K562 (cell line): ENCODE results near the gene PLXNA2. TPM values are rescaled to one million over a fixed set of nuclear protein-coding genes. Genes with fewer than 3 reads are reported as not detected.
A peak's percentile ranks its signal among the peaks of the same experiment; 100 is the strongest.

Experiments used
- ARNT ChIP-seq, 2 experiments: fragments of 450-650 bp; IDR thresholded peaks; 2 replicates each; pipeline ENCODE4 v1.6.1; 2016; ENCODE audit warnings: mild to moderate bottlenecking in 1 of 2
- ATF1 ChIP-seq, 2 experiments: fragments of 450-650 bp in 1 of 2; IDR thresholded peaks; 2 replicates each; pipeline ENCODE4 v1.6.1; 2016; ENCODE audit warnings: missing compliant biosample characterization in 1 of 2, missing genetic modification characterization in 1 of 2
- CBFA2T3 ChIP-seq: fragments of 450-650 bp; IDR thresholded peaks from 2 replicates; pipeline ENCODE4 v1.6.1; 2017
- DMBX1 ChIP-seq: fragments of 250-450 bp; sonication (Bioruptor Pico); IDR thresholded peaks from 2 replicates; pipeline ENCODE4 v1.8.0; 2022; ENCODE audit warnings: inconsistent platforms, mild to moderate bottlenecking, moderate library complexity, borderline replicate concordance
- E2F6 ChIP-seq, 2 experiments: IDR thresholded peaks; 2 replicates each; pipeline ENCODE4 v1.6.1; 2011; ENCODE audit warnings: borderline replicate concordance in 1 of 2, control low read depth in 1 of 2, low read depth in 1 of 2, low read length in 1 of 2, mild to moderate bottlenecking in 1 of 2, mixed read lengths in 1 of 2, moderate library complexity in 1 of 2; ENCODE audit not compliant: insufficient read depth in 1 of 2, insufficient read length in 1 of 2, poor library complexity in 1 of 2, severe bottlenecking in 1 of 2; ENCODE audit errors: extremely low read depth in 1 of 2
- ESRRA ChIP-seq: fragments of 450-650 bp; IDR thresholded peaks from 2 replicates; pipeline ENCODE4 v1.6.1; 2014; ENCODE audit warnings: low read depth, mild to moderate bottlenecking, moderate library complexity, borderline replicate concordance
- FIP1L1 ChIP-seq: fragments of 200-400 bp; formaldehyde crosslinking; IDR thresholded peaks from 2 replicates; pipeline ENCODE4 v1.6.1; 2018; ENCODE audit warnings: mild to moderate bottlenecking, low read depth, low read length; ENCODE audit not compliant: poor library complexity, severe bottlenecking
- FOXM1 ChIP-seq, 2 experiments: fragments of 450-650 bp in 1 of 2; sonication (generic) in 1 of 2; formaldehyde crosslinking in 1 of 2; IDR thresholded peaks; 2 replicates each; pipeline versions ENCODE4 v1.6.1 to v1.9.0; 2017 to 2022; ENCODE audit warnings: low read depth in 2 of 2, mild to moderate bottlenecking in 2 of 2, missing genetic modification reagents in 1 of 2, moderate library complexity in 1 of 2
- GABPB1 ChIP-seq: sonication (generic); formaldehyde crosslinking; IDR thresholded peaks from 2 replicates; pipeline ENCODE4 v1.8.0; 2022; ENCODE audit warnings: mild to moderate bottlenecking, missing genetic modification reagents
- HDAC2 ChIP-seq: fragments of 450-650 bp; IDR thresholded peaks from 2 replicates; pipeline ENCODE4 v1.6.1; 2016; ENCODE audit warnings: mild to moderate bottlenecking
- HNRNPK ChIP-seq: fragments of 200-400 bp; formaldehyde crosslinking; IDR thresholded peaks from one replicate; pipeline ENCODE4 v1.6.1; 2018; ENCODE audit warnings: mild to moderate bottlenecking, low read depth, low read length; ENCODE audit not compliant: poor library complexity, severe bottlenecking
- KHSRP ChIP-seq: fragments of 450-650 bp; IDR thresholded peaks from 2 replicates; pipeline ENCODE4 v1.6.1; 2017
- L3MBTL2 ChIP-seq: fragments of 450-650 bp; IDR thresholded peaks from 2 replicates; pipeline ENCODE4 v1.6.1; 2016; ENCODE audit warnings: mild to moderate bottlenecking, moderate library complexity
- RB1 ChIP-seq: fragments of 450-650 bp; IDR thresholded peaks from 2 replicates; pipeline ENCODE4 v1.6.1; 2017; ENCODE audit warnings: low read depth, mild to moderate bottlenecking
- RCOR1 ChIP-seq, 2 experiments: IDR thresholded peaks; 2 replicates each; pipeline ENCODE4 v1.6.1; 2012; ENCODE audit warnings: low read depth in 2 of 2, low read length in 2 of 2, borderline replicate concordance in 1 of 2, improper control_type of control experiment in 1 of 2
- SIN3B ChIP-seq: fragments of 450-650 bp; IDR thresholded peaks from 2 replicates; pipeline ENCODE4 v1.6.1; 2017; ENCODE audit warnings: low read depth, mild to moderate bottlenecking, moderate library complexity
- SMARCB1 ChIP-seq: IDR thresholded peaks from 2 replicates; pipeline ENCODE4 v1.6.1; 2011; ENCODE audit warnings: improper control_type of control experiment, low read depth; ENCODE audit not compliant: insufficient read length
- SRF ChIP-seq, 2 experiments: fragments of 250-450, 450-650 bp in 1 of 2; sonication (Bioruptor Pico) in 1 of 2; sonication (generic) in 1 of 2; formaldehyde crosslinking; IDR thresholded peaks; 2 replicates each; pipeline versions ENCODE4 v1.5.0 to v1.5.1; 2020 to 2022; ENCODE audit warnings: mild to moderate bottlenecking in 1 of 2, missing genetic modification reagents in 1 of 2
- TRIM28 ChIP-seq: fragments of 450-650 bp; IDR thresholded peaks from 2 replicates; pipeline ENCODE4 v1.6.1; 2017
- U2AF1 ChIP-seq: fragments of 200-400 bp; formaldehyde crosslinking; optimal IDR thresholded peaks from 2 replicates; pipeline ENCODE3; 2017; ENCODE audit warnings: mild to moderate bottlenecking, low read depth, low read length, moderate library complexity
- ZFX ChIP-seq: sonication (generic); formaldehyde crosslinking; IDR thresholded peaks from 2 replicates; pipeline ENCODE4 v1.8.0; 2022; ENCODE audit warnings: mild to moderate bottlenecking, missing genetic modification reagents, moderate library complexity
- ZNF217 ChIP-seq: sonication (generic); formaldehyde crosslinking; IDR thresholded peaks from 2 replicates; pipeline ENCODE4 v1.8.0; 2022; ENCODE audit warnings: mild to moderate bottlenecking, missing genetic modification reagents
- ZNF384 ChIP-seq: IDR thresholded peaks from 2 replicates; pipeline ENCODE4 v1.6.1; 2012; ENCODE audit warnings: low read depth, low read length, improper control_type of control experiment
- ZNF408 ChIP-seq: fragments of 250-450 bp; sonication (Bioruptor Pico); IDR thresholded peaks from 2 replicates; pipeline ENCODE4 v1.4.0; 2020; ENCODE audit warnings: low read depth, mild to moderate bottlenecking, moderate library complexity
- ZNF431 ChIP-seq: sonication (generic); formaldehyde crosslinking; IDR thresholded peaks from 2 replicates; pipeline ENCODE4 v1.8.0; 2022; ENCODE audit warnings: mild to moderate bottlenecking, missing genetic modification reagents
- ZSCAN32 ChIP-seq: fragments of 450-650 bp; formaldehyde crosslinking; IDR thresholded peaks from 2 replicates; pipeline ENCODE4 v1.4.0; 2020; ENCODE audit warnings: mild to moderate bottlenecking, moderate library complexity
- polyA plus RNA-seq, 8 experiments: library from polyadenylated mRNA; depleted of rRNA in 4 of 8; stranded (reverse) in 5 of 8; unstranded in 3 of 8; fragments of >200 nt; fragmentation: Nextera tagmentation in 2 of 8; fragmentation: Illumina TruSeq in 1 of 8; extraction: Ambion mirVana in 2 of 8; extraction: Trizol in 1 of 8; gene quantifications; 2 replicates each; pipeline versions ENCODE4 v1.2.1 to v1.2.3, GENCODE V29; 2011 to 2014; ENCODE audit warnings: inconsistent platforms in 1 of 8, missing spikeins in 1 of 8
- total RNA-seq, 7 experiments: library from RNA; depleted of rRNA in 6 of 7; stranded (reverse); fragments of >200 nt in 6 of 7; fragmentation: Illumina TruSeq in 2 of 7; extraction: Trizol in 2 of 7; gene quantifications; 2 replicates each; pipeline versions ENCODE4 v1.2.1 to v1.2.3, GENCODE V29; 2011 to 2021; ENCODE audit warnings: low replicate concordance in 1 of 7
- TF ChIP-seq, protein P1 (sequence below): fragments of 250-450 bp; sonication (Bioruptor Pico); IDR thresholded peaks from 2 replicates; pipeline ENCODE4 v1.8.0; 2021; ENCODE audit warnings: moderate library complexity, mild to moderate bottlenecking, inconsistent platforms
- TF ChIP-seq, protein P2 (sequence below): sonication (generic); IDR thresholded peaks from 2 replicates; pipeline ENCODE4 v1.6.1; 2016

The PLXNA2 gene
- total and polyA plus RNA-seq, 9 of the 15 experiments (the other 6 are each of a cell fraction or from before 2014, with no cell fraction given) = 0.01 to 1.3 (median 0.32) TPM

- peak in 1 of 2 experiments; percentile 32 for TF ChIP-seq E2F6 (IDR thresholded peaks at IDR 0.05; ENCODE audit: borderline replicate concordance in 1 of 2, extremely low read depth in 1 of 2, insufficient read depth in 1 of 2, insufficient read length in 1 of 2, low read depth in 1 of 2, low read length in 1 of 2, poor library complexity in 1 of 2, severe bottlenecking in 1 of 2)
- no peak for TF ChIP-seq ATF1 (CRISPR knock-in tag; IDR thresholded peaks at IDR 0.05)
- no peak for TF ChIP-seq ATF1 (tag; IDR thresholded peaks at IDR 0.05)
- TF ChIP-seq FOXM1 (IDR thresholded peaks at IDR 0.05; ENCODE audit: low read depth) = no peak
- no peak for TF ChIP-seq FOXM1 (CRISPR knock-in tag; IDR thresholded peaks at IDR 0.05; ENCODE audit: low read depth)
- TF ChIP-seq SIN3B = no peak
- no peak for TF ChIP-seq SMARCB1
- TF ChIP-seq HDAC2 = no peak
- 0 out of 4 replicates have a peak, but pooled peaks of 1 of the 2 experiments have one; percentile 31 for TF ChIP-seq SRF (CRISPR knock-in tag; IDR thresholded peaks at IDR 0.05)
- TF ChIP-seq ZNF384 = peak; percentile 97
- 0 out of 2 replicates have a peak, but pooled peaks have one; percentile 15 for TF ChIP-seq RB1
- no peak for TF ChIP-seq KHSRP
- TF ChIP-seq, protein P1, sequence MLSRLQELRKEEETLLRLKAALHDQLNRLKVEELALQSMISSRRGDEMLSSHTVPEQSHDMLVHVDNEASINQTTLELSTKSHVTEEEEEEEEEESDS (CRISPR knock-in tag) = no peak
- no peak for TF ChIP-seq GABPB1
- no peak for TF ChIP-seq HNRNPK
- TF ChIP-seq U2AF1 = no peak
- no peak for TF ChIP-seq ESRRA
- peak; percentile 43; the same call in 1 of the 2 replicates for TF ChIP-seq L3MBTL2
- TF ChIP-seq ZFX (CRISPR knock-in tag) = no peak
- TF ChIP-seq, protein P2, sequence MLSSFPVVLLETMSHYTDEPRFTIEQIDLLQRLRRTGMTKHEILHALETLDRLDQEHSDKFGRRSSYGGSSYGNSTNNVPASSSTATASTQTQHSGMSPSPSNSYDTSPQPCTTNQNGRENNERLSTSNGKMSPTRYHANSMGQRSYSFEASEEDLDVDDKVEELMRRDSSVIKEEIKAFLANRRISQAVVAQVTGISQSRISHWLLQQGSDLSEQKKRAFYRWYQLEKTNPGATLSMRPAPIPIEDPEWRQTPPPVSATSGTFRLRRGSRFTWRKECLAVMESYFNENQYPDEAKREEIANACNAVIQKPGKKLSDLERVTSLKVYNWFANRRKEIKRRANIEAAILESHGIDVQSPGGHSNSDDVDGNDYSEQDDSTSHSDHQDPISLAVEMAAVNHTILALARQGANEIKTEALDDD = no peak
- no peak for TF ChIP-seq DMBX1 (CRISPR knock-in tag)
- TF ChIP-seq FIP1L1 = no peak
- no peak for TF ChIP-seq ZNF431 (CRISPR knock-in tag)
- no peak for TF ChIP-seq ZSCAN32 (CRISPR knock-in tag)
- TF ChIP-seq RCOR1 (IDR thresholded peaks at IDR 0.05; ENCODE audit: borderline replicate concordance in 1 of 2, low read depth in 2 of 2, low read length in 2 of 2) = peak in 1 of 2 experiments; percentile 46; a peak in 1 of 4 replicates
- no peak for TF ChIP-seq ZNF408 (CRISPR knock-in tag)
- TF ChIP-seq CBFA2T3 = peak; percentile 60
- no peak for TF ChIP-seq TRIM28
- no peak for TF ChIP-seq ARNT (IDR thresholded peaks at IDR 0.05)
- TF ChIP-seq ZNF217 = no peak
Measured at GRCh38 chr1:208238710-208239472, 5.3 kb downstream of the PLXNA2 start (continued).
